ENCODE data around the gene PRICKLE4. TPM values are rescaled to one million over a fixed set of nuclear protein-coding genes. Genes with fewer than 3 reads are reported as not detected.

PRICKLE4 gene
- total and polyA plus RNA-seq, 2 of the 13 experiments (the other 11 are each of a cell fraction or from before 2014, with no cell fraction given): 0.92 to 1.2 TPM

DNA sequence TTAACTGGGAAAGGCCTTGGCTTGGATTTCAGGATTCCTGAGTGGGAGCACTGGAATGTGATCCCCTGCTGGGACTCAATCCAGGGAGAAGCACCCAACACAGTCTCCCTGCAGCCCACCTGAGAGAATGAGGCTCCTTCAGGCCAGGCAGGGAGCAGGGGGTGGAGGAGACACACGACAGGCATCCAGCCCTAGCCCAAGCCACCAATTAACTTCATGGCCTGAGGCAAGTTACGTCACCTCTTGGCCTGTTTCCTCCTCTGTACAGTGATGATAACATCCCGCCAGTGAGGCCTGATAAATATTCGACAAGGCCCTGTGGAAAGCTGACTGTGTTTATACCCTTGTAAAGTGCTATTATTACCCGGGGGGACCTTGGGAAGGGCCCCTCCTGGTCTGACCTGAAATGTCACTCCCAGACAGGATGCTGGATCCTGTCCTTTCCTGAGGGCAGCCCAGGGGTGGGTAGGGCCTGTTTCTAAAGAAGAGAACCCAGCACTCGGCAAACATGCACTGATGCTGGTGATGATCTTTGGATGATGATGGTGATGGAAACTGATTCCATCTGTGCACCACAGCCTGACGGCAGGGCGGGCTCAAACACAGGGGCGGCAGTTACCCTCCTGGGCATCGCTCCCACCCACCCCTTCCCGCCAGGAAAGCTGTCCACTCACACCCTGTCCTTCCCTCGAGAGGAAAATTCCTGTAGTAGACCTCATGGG lies 13.3 kb upstream of the PRICKLE4 start (continued):
- TF ChIP-seq SETDB1 (CRISPR knock-in tag; IDR thresholded peaks at IDR 0.05; ENCODE audit: borderline replicate concordance): no peak
- TF ChIP-seq, protein P1, sequence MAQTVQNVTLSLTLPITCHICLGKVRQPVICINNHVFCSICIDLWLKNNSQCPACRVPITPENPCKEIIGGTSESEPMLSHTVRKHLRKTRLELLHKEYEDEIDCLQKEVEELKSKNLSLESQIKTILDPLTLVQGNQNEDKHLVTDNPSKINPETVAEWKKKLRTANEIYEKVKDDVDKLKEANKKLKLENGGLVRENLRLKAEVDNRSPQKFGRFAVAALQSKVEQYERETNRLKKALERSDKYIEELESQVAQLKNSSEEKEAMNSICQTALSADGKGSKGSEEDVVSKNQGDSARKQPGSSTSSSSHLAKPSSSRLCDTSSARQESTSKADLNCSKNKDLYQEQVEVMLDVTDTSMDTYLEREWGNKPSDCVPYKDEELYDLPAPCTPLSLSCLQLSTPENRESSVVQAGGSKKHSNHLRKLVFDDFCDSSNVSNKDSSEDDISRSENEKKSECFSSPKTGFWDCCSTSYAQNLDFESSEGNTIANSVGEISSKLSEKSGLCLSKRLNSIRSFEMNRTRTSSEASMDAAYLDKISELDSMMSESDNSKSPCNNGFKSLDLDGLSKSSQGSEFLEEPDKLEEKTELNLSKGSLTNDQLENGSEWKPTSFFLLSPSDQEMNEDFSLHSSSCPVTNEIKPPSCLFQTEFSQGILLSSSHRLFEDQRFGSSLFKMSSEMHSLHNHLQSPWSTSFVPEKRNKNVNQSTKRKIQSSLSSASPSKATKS (CRISPR knock-in tag; IDR thresholded peaks at IDR 0.05): no peak
- peak; percentile 58; the same call in 1 of the 2 replicates for TF ChIP-seq ZBTB38 (CRISPR knock-in tag; IDR thresholded peaks at IDR 0.05)
- TF ChIP-seq ZFX (CRISPR knock-in tag; IDR thresholded peaks at IDR 0.05; ENCODE audit: low read depth): peak; percentile 74; the same call in 1 of the 2 replicates
- TF ChIP-seq RFXAP (CRISPR knock-in tag; IDR thresholded peaks at IDR 0.05; ENCODE audit: borderline replicate concordance): no peak
- TF ChIP-seq EEA1 (CRISPR knock-in tag; IDR thresholded peaks at IDR 0.05; ENCODE audit: borderline replicate concordance): no peak
- TF ChIP-seq ZNF788 (CRISPR knock-in tag; IDR thresholded peaks at IDR 0.05; ENCODE audit: borderline replicate concordance): peak; percentile 36; the same call in 1 of the 2 replicates
- TF ChIP-seq, protein P2, sequence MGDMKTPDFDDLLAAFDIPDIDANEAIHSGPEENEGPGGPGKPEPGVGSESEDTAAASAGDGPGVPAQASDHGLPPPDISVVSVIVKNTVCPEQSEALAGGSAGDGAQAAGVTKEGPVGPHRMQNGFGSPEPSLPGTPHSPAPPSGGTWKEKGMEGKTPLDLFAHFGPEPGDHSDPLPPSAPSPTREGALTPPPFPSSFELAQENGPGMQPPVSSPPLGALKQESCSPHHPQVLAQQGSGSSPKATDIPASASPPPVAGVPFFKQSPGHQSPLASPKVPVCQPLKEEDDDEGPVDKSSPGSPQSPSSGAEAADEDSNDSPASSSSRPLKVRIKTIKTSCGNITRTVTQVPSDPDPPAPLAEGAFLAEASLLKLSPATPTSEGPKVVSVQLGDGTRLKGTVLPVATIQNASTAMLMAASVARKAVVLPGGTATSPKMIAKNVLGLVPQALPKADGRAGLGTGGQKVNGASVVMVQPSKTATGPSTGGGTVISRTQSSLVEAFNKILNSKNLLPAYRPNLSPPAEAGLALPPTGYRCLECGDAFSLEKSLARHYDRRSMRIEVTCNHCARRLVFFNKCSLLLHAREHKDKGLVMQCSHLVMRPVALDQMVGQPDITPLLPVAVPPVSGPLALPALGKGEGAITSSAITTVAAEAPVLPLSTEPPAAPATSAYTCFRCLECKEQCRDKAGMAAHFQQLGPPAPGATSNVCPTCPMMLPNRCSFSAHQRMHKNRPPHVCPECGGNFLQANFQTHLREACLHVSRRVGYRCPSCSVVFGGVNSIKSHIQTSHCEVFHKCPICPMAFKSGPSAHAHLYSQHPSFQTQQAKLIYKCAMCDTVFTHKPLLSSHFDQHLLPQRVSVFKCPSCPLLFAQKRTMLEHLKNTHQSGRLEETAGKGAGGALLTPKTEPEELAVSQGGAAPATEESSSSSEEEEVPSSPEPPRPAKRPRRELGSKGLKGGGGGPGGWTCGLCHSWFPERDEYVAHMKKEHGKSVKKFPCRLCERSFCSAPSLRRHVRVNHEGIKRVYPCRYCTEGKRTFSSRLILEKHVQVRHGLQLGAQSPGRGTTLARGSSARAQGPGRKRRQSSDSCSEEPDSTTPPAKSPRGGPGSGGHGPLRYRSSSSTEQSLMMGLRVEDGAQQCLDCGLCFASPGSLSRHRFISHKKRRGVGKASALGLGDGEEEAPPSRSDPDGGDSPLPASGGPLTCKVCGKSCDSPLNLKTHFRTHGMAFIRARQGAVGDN (CRISPR knock-in tag; IDR thresholded peaks at IDR 0.05): peak; percentile 60
- no peak for TF ChIP-seq FLYWCH1 (CRISPR knock-in tag; IDR thresholded peaks at IDR 0.05)
- TF ChIP-seq FOXK2 (IDR thresholded peaks at IDR 0.05): no peak
- TF ChIP-seq, protein P3, sequence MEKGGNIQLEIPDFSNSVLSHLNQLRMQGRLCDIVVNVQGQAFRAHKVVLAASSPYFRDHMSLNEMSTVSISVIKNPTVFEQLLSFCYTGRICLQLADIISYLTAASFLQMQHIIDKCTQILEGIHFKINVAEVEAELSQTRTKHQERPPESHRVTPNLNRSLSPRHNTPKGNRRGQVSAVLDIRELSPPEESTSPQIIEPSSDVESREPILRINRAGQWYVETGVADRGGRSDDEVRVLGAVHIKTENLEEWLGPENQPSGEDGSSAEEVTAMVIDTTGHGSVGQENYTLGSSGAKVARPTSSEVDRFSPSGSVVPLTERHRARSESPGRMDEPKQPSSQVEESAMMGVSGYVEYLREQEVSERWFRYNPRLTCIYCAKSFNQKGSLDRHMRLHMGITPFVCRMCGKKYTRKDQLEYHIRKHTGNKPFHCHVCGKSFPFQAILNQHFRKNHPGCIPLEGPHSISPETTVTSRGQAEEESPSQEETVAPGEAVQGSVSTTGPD (CRISPR knock-in tag; IDR thresholded peaks at IDR 0.05): no peak
- no peak for TF ChIP-seq ZNF382 (CRISPR knock-in tag; IDR thresholded peaks at IDR 0.05; ENCODE audit: borderline replicate concordance)
- TF ChIP-seq CCDC6 (CRISPR knock-in tag; IDR thresholded peaks at IDR 0.05): 0 out of 2 replicates have a peak, but pooled peaks have one; percentile 31
- TF ChIP-seq ETV6 (CRISPR knock-in tag; conservative IDR thresholded peaks at IDR 0.05): no peak
- TF ChIP-seq ZSCAN29 (CRISPR knock-in tag; conservative IDR thresholded peaks at IDR 0.05): no peak
- no peak for TF ChIP-seq ZNF816 (CRISPR knock-in tag; IDR thresholded peaks at IDR 0.05; ENCODE audit: borderline replicate concordance)
- 0 out of 2 replicates have a peak, but pooled peaks have one; percentile 30 for TF ChIP-seq REPIN1 (CRISPR knock-in tag; IDR thresholded peaks at IDR 0.05; ENCODE audit: borderline replicate concordance, low read depth)
- TF ChIP-seq, protein P4, sequence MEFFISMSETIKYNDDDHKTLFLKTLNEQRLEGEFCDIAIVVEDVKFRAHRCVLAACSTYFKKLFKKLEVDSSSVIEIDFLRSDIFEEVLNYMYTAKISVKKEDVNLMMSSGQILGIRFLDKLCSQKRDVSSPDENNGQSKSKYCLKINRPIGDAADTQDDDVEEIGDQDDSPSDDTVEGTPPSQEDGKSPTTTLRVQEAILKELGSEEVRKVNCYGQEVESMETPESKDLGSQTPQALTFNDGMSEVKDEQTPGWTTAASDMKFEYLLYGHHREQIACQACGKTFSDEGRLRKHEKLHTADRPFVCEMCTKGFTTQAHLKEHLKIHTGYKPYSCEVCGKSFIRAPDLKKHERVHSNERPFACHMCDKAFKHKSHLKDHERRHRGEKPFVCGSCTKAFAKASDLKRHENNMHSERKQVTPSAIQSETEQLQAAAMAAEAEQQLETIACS (CRISPR knock-in tag; IDR thresholded peaks at IDR 0.05): no peak
- no peak for TF ChIP-seq ZNF138 (CRISPR knock-in tag; IDR thresholded peaks at IDR 0.05; ENCODE audit: low read depth)
- peak; percentile 47 for TF ChIP-seq GATAD2A (CRISPR knock-in tag; IDR thresholded peaks at IDR 0.05)
- TF ChIP-seq NCOA2 (CRISPR knock-in tag; IDR thresholded peaks at IDR 0.05): no peak

Data from HepG2 (cell line).